Renal pelvis (tissue), 4 donors: ENCODE results near the gene FOXO1. TPM values are rescaled to one million over a fixed set of nuclear protein-coding genes. Genes with fewer than 3 reads are reported as not detected.

Source experiments
- DNase-seq: peaks from one replicate; pipeline ENCODE4 v3.0.0-alpha.2; 2013
- polyA plus RNA-seq, 3 donors: library from polyadenylated mRNA; unstranded; fragments of 120-200 nt; gene quantifications; one replicate each; pipeline ENCODE4 v1.2.1, GENCODE V29; 2013; ENCODE audit not compliant: insufficient read length in 3 of 3

Gene FOXO1
- polyA plus RNA-seq, 3 donors, result 12.9 to 14.0 (median 14.0) TPM

DNA sequence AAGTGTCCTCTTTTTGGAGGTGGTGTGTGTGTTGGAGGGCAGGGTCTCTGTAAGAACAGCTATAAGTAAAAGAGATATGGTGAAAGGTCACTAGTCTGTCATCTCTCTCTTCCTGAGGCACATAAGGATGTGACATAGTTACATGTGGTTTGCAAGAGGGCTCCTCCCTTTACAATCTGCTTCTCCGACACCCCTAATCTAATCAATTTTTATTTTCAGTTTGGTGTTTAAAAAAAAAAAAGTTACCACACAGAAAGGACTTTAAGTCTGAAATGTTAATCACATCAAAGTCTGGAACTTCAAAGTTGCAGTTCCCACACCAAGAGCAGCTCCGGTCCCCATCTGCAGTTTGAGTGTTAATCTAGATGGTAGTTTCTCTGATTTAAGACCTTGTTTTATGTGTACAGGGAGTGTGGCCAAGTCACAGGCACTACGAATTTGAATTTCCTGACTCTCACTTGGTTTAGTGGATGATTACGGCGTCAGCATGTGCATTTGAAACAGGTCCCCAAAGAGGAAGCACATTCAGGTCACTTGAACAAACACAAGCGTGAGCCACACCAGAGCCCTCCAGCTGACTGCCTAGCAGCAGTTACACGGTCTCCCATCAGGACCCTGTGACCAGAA, 53.1 kb downstream of the FOXO1 start:
- DNase-seq, result peak; percentile 58

DNA sequence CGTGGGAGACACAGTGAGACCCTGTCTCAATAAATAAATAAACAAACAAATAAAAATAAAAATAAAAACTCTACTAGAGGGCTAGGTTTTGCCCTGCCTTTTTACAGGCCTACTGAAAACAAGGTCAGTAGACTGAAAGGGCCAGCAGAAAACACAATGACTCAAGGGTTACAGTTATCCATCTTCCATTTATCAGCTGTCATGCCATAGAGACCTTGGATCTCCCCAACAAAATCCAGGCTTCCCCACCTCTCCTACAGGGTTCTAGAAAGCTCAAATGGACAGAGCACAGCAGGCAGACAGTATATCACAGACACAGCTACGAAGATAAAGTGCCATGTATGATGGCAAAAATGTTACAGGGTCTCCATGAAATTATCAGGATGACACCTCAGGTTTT, 54.4 kb downstream of the FOXO1 start:
- DNase-seq, result no peak

DNA sequence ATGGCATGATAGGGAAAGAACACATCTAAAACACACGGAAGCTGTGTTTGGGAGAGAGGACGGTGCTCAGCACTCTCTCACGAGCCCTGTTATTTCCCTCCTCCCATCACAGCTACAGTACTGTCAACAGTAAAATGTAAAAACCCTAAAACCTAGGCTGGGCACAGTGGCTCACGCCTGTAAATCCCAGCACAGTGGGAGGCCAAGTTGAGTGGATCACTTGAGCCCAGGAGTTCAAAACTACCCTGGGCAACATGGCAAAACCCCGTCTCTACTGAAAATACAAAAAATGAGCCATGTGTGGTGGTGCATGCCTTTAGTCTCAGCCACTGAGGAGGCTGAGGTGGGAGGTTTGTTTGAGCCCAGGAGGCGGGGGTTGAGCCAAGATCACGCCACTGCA, 54.8 kb downstream of the FOXO1 start:
- no peak for DNase-seq

DNA sequence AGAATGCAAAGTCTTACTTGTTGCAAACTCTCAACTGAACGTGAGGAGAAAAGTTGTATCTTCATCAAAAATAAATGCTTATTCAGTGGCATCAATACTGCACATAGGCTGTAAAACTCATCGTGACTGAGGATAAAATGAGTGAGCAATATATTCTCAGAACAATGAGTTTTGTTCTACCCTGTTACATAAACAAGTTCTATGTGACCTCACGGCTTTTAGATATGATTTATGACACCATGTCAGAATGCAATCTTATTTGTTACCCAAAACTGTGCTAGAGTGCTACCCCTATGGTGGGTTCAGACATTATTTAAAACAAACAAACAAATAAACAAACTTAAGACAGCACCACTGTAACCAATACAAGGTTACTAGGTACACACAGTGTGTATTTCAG, 55.4 kb downstream of the FOXO1 start:
- no peak for DNase-seq

DNA sequence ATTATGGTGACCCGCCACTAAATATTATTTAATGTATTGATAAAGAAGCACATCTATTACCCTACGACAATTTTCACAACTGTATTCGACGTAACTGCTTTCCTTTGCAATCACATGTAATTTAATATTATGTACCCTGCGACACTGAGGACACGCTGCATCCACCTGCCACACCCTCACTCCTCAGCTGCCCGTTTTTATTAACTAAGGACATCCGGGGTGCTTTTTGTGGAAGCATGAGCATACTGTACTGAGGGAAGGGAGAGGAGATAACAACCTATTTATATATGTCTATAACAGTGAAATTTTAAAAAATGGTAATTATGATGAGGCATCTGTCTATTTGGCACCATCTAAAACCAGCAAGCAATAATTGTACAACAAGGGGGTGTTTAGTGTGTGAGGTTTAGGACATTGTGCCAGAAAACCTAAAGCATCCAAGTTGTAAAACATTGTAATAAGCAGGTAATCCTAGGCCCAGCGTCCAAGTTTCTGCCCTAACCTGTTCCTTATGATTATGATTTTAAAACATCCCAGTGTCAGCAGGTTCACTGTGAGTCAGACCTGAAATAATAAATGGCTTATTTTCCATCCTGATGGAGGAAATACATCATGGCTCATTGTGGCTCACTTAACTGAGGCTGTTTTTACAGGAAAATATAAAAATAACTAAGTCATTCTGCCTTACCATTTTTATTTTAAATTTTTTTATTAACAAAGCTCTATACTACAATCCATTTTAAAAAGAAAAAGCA, 56.3 kb downstream of the FOXO1 start:
- no peak for DNase-seq

DNA sequence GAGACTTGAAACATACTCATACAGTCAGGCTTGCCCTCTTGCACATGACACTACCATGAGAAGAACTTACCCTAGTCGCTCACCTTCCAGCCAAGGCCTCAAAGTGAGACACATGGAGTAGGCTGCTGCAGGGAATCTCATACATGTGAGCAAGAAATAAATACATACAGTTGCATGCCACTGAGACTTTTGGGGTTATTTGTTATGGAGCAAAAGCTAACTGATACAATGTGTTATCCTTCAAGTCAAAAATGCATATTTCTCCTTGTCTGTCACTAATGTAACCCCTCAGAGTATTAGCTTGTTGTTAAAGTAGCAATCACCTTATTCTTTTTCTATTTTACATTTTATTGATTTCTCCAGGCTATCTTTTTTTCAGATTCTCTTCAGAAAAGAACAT, 58.1 kb downstream of the FOXO1 start:
- no peak for DNase-seq

DNA sequence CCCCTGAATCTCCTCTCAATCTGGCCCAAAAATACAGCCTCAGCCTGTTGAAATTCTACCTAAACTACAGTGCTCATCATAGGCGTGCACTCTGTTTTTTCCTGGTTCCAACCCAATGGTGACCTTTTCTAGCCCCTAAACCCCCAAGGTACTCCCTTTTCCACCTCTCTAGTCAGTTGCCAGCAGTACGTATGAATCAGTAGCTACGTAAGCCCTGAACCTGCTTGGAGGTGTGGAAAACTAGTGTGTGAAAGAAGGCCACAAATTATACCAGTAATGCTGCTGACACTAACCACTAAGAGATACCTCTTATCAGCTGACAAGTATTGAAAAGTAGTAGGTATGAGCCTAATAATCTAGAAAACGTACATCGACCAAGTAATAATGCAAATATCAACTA, 60.9 kb downstream of the FOXO1 start:
- DNase-seq, result no peak

DNA sequence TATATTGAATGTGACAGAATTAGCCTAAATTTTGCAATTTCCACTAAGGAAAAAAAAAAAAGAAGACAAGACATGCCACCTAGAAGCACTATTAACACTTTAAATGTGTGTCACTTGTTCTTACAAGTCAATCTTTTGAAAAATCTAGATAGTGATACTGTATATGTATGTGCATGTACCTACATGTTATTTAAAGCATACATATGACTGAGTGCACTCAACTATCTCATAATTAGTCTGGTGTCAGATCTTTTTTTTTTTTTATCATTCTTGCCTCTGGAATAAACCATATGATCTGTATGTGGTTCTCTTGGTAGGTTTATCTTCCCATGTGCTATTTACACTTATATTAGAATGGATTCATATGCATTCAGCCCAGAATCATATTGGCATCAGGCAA, 62.3 kb downstream of the FOXO1 start:
- DNase-seq, result no peak

DNA sequence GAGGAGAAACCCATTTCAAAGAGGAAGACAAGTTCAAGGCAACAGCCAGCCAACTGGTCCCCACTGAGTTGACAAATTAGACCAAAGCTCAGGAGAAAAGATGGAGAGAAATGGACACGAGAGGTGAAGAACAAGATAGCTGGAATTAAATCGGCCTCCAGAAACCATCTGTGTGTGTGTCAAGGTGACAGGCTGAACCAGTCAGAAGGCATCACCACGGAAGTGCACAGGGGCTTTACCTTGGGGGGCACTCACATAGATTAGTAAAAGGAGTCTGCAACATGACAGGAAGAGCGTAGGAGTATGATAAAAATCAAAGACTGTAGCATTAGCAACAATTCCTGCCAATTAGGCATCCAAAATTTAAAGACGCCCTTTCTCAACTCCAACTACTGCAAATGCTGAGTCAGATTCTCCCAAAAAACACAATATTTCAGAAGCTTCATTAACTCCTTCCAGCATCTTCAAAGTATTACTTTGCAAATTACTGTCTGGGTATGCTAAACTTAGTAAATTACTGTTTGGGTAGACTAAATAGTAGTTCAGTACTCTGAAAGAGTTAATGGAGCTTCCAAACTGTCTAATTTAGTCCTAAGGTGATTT, 66.2 kb downstream of the FOXO1 start:
- no peak for DNase-seq

DNA sequence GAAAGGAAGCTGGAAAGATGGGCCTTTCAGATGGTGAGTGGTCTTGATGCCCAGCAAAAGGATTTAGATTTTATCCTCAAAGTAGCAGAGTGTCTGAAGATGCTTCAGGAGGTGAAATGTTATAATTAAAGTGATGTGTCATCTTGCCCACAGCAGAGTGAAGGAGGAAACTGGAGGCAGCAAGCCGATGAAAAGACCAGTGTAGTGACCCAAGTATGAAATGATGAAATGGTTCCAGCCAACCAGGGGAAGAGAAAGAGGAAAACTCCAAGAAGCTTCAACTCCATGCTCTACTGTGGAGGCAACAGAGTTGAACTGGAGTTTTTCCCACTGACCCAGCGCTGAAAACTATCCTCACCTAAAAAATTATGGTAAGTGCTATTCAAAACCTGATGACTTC, 66.7 kb downstream of the FOXO1 start:
- DNase-seq, result no peak

DNA sequence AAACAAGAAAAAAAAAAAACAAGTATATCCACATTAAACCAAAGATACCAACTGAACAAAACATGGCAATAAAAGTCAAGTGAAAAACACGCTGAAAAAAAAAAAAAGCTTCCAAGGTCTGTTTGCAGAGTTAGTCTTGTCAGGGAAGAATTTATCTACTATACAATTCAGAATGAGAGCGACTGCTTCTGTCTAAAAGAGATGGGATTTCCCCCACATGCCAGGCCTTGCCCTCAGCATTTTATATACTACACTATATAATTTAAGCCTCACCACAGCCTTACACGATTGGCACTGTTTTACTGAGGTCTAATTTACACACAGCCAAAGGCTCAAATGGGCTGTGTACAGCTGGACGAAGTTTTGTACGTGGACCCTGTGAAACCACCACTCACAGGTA, 67.3 kb downstream of the FOXO1 start:
- DNase-seq, result no peak

DNA sequence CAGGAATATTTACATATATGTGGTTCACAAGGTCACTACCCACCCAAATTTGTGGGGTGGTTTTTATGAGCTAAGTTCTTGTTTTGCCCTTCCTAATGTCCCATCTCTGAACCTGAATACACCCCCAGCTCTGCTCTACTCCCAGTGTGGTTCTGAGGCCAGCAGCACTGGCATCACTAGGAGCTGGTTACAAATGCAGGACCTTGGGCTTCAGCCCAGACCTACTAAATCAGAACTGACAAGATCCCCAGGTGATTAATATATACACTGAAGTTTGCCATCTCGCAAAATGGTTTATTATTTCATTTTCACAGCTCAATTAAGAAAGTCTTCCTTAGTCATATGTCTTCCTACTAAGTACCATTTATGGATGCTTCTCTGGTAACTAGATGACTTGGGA, 67.9 kb downstream of the FOXO1 start:
- no peak for DNase-seq

DNA sequence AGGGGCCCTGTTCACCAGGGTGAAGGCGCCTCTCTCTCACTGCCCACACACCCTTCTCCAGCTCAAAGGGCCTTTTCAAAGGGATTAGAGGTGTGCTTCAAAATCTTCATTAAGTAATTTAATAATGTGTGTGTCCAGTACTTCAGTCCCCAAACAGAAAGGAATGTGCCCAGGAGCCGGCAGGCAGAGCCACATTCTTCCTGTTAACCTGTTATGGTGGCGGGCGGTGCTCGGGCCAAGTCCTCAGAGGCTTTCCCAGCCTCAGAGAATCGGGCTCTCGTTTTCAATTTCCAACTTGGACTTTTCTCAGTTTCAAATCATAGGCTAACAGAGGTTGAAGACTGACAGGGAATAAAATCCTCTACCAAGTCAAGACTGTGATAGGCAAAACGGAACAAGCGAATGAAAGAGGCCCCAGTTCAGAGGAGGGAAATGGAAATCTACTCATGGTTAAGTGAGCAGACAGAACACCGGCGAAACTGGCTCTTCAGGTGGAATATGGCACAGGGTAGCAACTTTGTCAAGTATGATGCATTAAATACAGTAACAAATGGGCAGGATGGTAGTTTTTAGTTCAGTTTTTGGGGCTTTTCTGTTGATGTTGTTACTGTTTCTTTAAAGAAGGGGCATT, 68.6 kb downstream of the FOXO1 start:
- DNase-seq, result no peak

DNA sequence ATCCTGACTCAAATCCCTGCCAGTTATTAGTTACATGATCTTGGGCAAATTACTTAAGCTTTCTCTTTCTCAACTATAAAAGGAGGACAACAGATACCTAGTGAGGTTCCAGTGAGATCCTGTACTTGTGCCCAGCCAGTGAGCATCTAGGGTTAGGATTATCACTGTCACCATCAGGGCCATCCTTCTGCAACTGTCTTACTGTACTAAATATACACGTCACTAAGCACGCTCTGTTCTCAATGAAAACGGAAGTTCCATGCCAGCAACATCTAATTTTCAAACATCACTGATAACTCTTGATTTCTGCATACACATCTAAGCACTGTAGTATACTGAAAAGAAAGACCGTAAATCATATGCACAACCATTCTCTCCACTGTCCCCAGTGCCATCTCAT, 70.0 kb downstream of the FOXO1 start:
- DNase-seq, result no peak

DNA sequence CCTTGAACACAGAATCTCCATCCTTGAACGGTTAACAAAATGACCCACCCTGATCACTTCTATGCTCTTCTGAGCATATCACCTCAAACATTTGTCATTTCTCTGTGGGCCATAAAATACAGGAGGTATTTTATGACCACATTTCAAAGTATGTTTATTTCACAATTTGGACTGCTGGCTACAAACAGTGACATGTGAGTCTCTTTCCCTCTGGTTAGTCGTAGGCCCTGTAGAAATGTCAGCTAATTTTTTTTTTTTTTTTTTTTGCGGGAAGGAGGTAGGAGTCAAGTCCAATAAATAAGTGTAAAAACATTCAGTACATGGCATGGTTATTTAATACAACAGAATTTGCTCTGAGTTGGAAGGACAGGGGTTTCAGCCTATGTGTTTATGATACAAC, 70.7 kb downstream of the FOXO1 start:
- no peak for DNase-seq

DNA sequence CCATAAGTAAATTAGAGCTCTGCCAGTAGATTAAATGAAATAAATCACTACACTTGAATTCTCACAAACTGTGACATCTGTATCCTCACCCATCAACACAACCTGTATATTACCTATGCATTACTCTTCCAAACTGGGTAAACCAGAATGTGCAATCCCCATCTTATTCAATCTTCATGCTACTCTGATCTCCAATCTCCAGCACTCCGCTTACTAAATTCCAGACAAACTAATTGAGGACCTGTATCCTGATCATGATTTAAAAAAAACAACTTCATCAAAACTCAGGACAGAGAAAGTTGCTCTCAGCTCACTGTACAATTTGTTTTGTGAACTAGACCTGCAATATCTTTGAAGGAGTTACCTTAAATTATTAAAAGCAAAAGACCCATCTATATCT, 74.4 kb downstream of the FOXO1 start:
- no peak for DNase-seq

DNA sequence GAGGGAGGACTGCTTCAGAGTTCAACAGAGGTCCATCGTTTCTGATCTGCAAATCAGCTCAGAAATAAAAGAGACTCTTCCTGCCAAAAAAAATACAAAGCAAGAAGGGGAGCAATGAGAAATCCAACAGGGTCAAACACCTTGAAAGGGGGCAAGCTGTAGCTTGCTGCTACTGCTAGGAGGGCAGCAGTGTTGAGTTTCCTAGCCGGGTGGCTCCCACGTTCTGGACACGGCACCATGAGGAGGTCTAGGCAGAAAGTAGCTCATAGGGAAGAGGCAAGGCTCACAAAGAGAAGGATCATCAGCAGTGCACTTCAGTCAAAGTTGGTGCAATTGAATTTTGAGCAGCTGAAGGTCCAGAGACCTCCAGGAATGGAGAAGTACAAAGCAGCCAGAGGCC, 75.3 kb downstream of the FOXO1 start:
- no peak for DNase-seq

DNA sequence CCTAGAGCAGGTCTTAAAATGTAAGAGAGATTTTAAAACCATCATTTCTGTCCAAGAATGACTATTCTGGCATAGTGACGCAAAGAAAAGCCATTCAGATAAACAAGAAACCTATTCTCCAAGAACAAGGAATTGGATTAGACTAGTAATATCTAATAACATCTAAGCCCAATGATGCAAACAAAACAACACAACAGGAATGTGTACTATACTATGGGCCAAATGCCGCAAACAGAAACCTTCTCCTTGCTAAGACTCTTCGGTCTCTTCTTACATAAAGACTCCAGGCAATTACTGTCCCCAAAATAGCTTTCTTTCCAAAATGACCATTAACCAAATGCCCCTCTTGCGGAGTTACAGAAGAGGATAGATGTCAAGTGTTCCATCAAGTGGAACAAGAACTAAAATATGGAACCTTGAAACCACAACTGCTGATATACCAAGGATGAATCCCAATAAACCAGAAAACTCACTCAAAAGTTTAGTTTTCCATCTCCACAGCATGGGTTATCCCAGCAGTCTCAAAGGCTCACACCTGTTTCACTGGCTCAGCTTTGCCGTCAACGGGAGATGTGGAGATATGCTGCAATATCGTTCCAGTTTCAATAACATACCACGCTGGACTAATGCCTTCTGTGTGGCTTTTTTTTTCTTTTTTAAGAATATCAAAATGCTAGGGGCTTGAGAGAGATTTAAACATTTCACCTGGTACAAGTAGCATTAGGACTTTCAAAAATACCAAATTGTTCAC, 76.2 kb downstream of the FOXO1 start:
- DNase-seq, result no peak

DNA sequence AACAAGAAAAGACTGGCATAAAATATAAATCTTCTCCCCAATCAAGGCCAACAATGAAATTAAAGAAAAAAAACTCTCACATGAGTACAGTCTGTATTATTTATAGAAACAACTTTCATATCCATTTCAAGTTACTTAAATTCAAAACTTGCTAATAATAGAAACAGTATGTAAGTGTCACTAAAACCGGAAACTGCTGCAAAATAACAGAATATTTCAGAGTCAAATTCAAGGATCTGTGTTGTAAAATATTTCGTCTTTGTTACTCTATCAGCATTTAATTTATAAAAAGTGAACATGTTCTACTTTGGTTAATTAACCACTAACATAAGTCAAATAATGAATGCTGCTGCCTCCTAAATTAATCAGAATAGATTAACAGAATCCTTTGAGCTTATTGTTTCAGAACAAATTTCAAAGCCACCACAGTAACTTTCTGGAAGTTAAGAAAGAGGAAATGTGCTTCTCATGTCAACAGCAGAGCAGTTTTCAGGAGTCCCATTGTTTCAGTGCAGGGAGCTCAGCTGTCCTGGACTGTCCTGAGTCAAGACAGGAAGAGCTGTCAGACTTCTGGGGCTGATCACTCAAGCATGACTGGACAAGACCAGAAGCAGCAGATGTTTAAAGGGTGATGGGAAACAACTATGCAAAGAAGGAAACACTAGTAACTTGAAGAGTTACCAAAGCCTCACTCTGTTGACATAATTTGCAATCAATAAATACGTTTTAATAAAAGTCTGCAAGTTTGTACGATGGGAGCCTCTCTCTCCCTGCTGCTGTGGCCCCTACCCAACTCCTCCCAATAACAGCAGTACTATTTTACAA, 76.9 kb downstream of the FOXO1 start:
- DNase-seq, result peak; percentile 31

DNA sequence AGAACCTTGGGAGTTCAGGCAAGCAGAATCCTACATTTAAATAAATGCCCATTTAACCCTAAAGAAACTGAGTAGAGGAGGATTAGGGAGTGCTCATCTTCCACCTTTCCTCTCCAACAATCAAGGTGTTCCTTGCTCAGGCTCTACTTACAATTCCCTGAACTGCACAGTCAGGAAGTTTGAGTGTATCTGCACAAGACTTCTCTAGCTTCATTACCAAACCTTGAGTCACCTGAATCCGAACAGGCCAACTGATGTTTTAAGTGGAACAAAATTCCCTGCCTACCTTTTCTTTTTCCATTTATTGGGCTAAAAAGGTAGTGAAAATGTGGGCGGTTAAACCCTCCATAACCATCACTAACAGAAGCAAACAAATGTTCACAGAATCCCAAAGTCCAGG, 78.3 kb downstream of the FOXO1 start:
- no peak for DNase-seq

DNA sequence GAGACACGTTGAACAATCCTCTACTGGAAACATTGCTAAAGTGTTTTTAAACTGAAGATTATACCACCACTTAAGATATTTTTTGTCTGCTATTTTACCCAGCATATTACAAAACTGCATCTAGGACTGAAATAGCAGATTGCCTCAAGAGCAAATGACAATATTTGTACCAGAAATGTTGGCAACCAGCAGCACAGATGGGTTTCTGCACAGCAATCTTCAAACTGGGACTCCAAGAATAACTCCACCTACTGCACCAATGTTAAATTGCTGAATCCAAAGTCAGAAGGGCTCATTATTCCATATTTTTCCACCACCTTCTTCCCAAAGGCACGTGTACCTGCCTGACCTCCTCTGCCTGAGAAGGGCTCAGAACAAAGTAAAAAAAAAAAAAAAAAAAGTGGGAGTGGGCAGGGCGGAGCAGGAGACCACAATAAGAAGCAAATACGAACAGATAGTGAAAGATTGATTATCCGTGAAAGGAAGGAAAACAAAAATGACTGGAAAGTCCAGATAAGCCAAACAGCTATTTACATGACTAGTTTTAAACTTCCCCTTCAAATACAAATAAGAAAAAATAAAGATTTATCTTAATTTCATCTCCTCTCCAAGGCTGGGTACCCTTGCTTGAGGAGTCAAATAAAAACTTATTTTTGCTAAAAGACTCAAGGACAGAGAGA, 79.4 kb downstream of the FOXO1 start:
- DNase-seq, result no peak
